NB4 (cell line): ENCODE data around the gene TMCC3.

ENCODE experiments used
- MYC ChIP-seq: IDR thresholded peaks from 2 replicates; pipeline ENCODE4 v1.6.1; 2011; ENCODE audit warnings: low read depth, low read length
- TF ChIP-seq, protein P1 (sequence below): IDR thresholded peaks from one replicate; pipeline ENCODE4 v1.5.1; 2012; ENCODE audit warnings: low read depth, low read length
- TF ChIP-seq, protein P2 (sequence below): IDR thresholded peaks from 2 replicates; pipeline ENCODE4 v1.6.1; 2011; ENCODE audit warnings: low read depth, low read length

DNA sequence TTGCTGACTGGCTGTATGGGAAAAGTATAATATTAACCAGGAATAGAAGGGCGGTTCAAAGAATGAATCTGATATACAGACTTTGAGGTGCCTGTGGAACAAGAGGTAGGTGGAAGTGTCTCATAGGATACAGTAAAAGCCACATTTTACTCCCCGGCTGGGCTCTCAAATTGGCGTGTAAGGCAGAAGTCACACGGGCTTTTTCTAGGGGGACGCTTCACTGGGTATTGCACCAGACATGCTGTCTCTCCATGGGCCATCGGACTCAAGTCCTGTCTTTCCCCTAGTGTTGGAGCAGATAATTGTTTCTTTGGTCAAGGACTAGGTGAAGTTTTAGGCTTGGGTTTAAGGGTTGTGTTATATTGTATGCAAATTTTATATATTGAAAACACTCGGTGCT lies 9.1 kb downstream of the TMCC3 start:
- TF ChIP-seq, protein P1, sequence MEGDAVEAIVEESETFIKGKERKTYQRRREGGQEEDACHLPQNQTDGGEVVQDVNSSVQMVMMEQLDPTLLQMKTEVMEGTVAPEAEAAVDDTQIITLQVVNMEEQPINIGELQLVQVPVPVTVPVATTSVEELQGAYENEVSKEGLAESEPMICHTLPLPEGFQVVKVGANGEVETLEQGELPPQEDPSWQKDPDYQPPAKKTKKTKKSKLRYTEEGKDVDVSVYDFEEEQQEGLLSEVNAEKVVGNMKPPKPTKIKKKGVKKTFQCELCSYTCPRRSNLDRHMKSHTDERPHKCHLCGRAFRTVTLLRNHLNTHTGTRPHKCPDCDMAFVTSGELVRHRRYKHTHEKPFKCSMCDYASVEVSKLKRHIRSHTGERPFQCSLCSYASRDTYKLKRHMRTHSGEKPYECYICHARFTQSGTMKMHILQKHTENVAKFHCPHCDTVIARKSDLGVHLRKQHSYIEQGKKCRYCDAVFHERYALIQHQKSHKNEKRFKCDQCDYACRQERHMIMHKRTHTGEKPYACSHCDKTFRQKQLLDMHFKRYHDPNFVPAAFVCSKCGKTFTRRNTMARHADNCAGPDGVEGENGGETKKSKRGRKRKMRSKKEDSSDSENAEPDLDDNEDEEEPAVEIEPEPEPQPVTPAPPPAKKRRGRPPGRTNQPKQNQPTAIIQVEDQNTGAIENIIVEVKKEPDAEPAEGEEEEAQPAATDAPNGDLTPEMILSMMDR = no peak
- no peak for TF ChIP-seq MYC
- TF ChIP-seq, protein P2, sequence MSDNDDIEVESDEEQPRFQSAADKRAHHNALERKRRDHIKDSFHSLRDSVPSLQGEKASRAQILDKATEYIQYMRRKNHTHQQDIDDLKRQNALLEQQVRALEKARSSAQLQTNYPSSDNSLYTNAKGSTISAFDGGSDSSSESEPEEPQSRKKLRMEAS = no peak
